ENCODE measurements around the gene AGAP3.

The AGAP3 gene

GRCh38 chr7:151125470-151125845, 39.2 kb downstream of the AGAP3 start:
- CTCF ChIA-PET = interaction anchor here (0.9 to 3.8 kb wide), 4 partner anchors 12 to 54 kb away, joined by 3 to 49 read pairs (median 12); partner anchors contain the start of gene GBX1

GRCh38 chr7:151125846-151126481, 39.7 kb downstream of the AGAP3 start:
- POLR2A ChIA-PET = no interaction called here
- no peak for DNase-seq (ENCODE audit: extremely low spot score)
- CTCF ChIA-PET = interaction anchor here (0.9 to 3.8 kb wide), 3 partner anchors 13 to 43 kb away, joined by 3 to 49 read pairs (median 19); partner anchors contain the start of gene GBX1
- TF ChIP-seq CTCF (IDR thresholded peaks at IDR 0.05; ENCODE audit: control extremely low read depth, extremely low read depth, low read depth, missing control alignments) = no peak

More at GRCh38 chr7:151125470-151125845, 39.2 kb downstream of the AGAP3 start:
- TF ChIP-seq CTCF (IDR thresholded peaks at IDR 0.05; ENCODE audit: control extremely low read depth, extremely low read depth, low read depth, missing control alignments) = no peak
- DNase-seq (ENCODE audit: extremely low spot score) = no peak
- POLR2A ChIA-PET = no interaction called here

- ChIA-PET CTCF (interaction anchor here (3.8 kb wide), 1 partner anchor 16 kb away, joined by 21 read pairs; no protein-coding TSS in a partner anchor), POLR2A (no interaction called here)
- DNase-seq (ENCODE audit: extremely low spot score) = no peak
- no peak for TF ChIP-seq CTCF (IDR thresholded peaks at IDR 0.05; ENCODE audit: control extremely low read depth, extremely low read depth, low read depth, missing control alignments)
Measured at GRCh38 chr7:151126491-151127137, 40.3 kb downstream of the AGAP3 start.

GRCh38 chr7:151128144-151128543, 41.9 kb downstream of the AGAP3 start:
- no peak for TF ChIP-seq CTCF (IDR thresholded peaks at IDR 0.05; ENCODE audit: control extremely low read depth, extremely low read depth, low read depth, missing control alignments)
- ChIA-PET POLR2A (no interaction called here), CTCF (interaction anchor here (3.8 kb wide), 1 partner anchor 18 kb away, joined by 21 read pairs; no protein-coding TSS in a partner anchor)
- DNase-seq (ENCODE audit: extremely low spot score) = no peak

- TF ChIP-seq CTCF (IDR thresholded peaks at IDR 0.05; ENCODE audit: control extremely low read depth, extremely low read depth, low read depth, missing control alignments) = no peak
- CTCF ChIA-PET = interaction anchor here (3.8 kb wide), 1 partner anchor 19 kb away, joined by 21 read pairs; no protein-coding TSS in a partner anchor
- POLR2A ChIA-PET = no interaction called here
- no peak for DNase-seq (ENCODE audit: extremely low spot score)
Measured at GRCh38 chr7:151128716-151129115, 42.4 kb downstream of the AGAP3 start.

- no peak for TF ChIP-seq CTCF (IDR thresholded peaks at IDR 0.05; ENCODE audit: control extremely low read depth, extremely low read depth, low read depth, missing control alignments)
- DNase-seq (ENCODE audit: extremely low spot score) = no peak
- ChIA-PET POLR2A (no interaction called here), CTCF (interaction anchor here (0.9 to 3.8 kb wide), 2 partner anchors 9 to 19 kb away, joined by 3 to 21 read pairs; no protein-coding TSS in a partner anchor)
Measured at GRCh38 chr7:151129117-151129959, 43.1 kb downstream of the AGAP3 start.

Measured in GM10248 (cell line).